HepG2 (cell line): ENCODE data around the gene COQ4. TPM values are rescaled to one million over a fixed set of nuclear protein-coding genes. Genes with fewer than 3 reads are reported as not detected.
A peak's percentile ranks its signal among the peaks of the same experiment; 100 is the strongest.

Experiments used
- ADNP ChIP-seq: sonication (generic); formaldehyde crosslinking; IDR thresholded peaks from 2 replicates; pipeline ENCODE4 v1.4.0; 2020; ENCODE audit warnings: missing genetic modification reagents
- ATF3 ChIP-seq: sonication (generic); formaldehyde crosslinking; IDR thresholded peaks from 2 replicates; pipeline ENCODE4 v1.4.0; 2020; ENCODE audit warnings: missing genetic modification reagents
- HNF4A ChIP-seq: sonication (generic); formaldehyde crosslinking; IDR thresholded peaks from 2 replicates; pipeline ENCODE4 v1.4.0; 2020; ENCODE audit warnings: missing genetic modification reagents
- HNRNPL ChIP-seq: fragments of 200-400 bp; formaldehyde crosslinking; IDR thresholded peaks from 2 replicates; pipeline ENCODE4 v1.6.1; 2017; ENCODE audit warnings: mild to moderate bottlenecking, low read depth, low read length
- MED1 ChIP-seq: sonication (generic); formaldehyde crosslinking; IDR thresholded peaks from 2 replicates; pipeline ENCODE4 v1.4.0; 2020; ENCODE audit warnings: missing genetic modification reagents
- MLX ChIP-seq: IDR thresholded peaks from 2 replicates; pipeline ENCODE4 v1.6.1; 2016
- MTERF4 ChIP-seq: sonication (generic); formaldehyde crosslinking; IDR thresholded peaks from 2 replicates; pipeline ENCODE4 v1.8.0; 2023; ENCODE audit warnings: mild to moderate bottlenecking, missing genetic modification reagents
- MXD3 ChIP-seq: IDR thresholded peaks from 2 replicates; pipeline ENCODE4 v1.6.1; 2016; ENCODE audit warnings: mild to moderate bottlenecking, missing biosample characterization, missing genetic modification reagents
- PAF1 ChIP-seq: IDR thresholded peaks from 2 replicates; pipeline ENCODE4 v1.6.1; 2016; ENCODE audit warnings: missing genetic modification reagents, missing compliant biosample characterization
- RFX5 ChIP-seq: IDR thresholded peaks from 2 replicates; pipeline ENCODE4 v1.6.1; 2011; ENCODE audit warnings: low read depth, low read length, improper control_type of control experiment
- TERF1 ChIP-seq: sonication (generic); formaldehyde crosslinking; IDR thresholded peaks from 2 replicates; pipeline ENCODE4 v1.8.0; 2022; ENCODE audit warnings: mild to moderate bottlenecking, missing genetic modification reagents, moderate library complexity
- TFE3 ChIP-seq: IDR thresholded peaks from 2 replicates; pipeline ENCODE4 v1.6.1; 2016
- ZBED4 ChIP-seq: sonication (generic); formaldehyde crosslinking; IDR thresholded peaks from 2 replicates; pipeline ENCODE4 v1.4.0; 2020; ENCODE audit warnings: missing genetic modification reagents, borderline replicate concordance
- ZFP41 ChIP-seq: sonication (generic); formaldehyde crosslinking; IDR thresholded peaks from 2 replicates; pipeline ENCODE4 v1.4.0; 2020; ENCODE audit warnings: mild to moderate bottlenecking, missing genetic modification reagents, borderline replicate concordance
- ZGPAT ChIP-seq: IDR thresholded peaks from 2 replicates; pipeline ENCODE4 v1.6.1; 2016; ENCODE audit warnings: mild to moderate bottlenecking
- ZNF343 ChIP-seq: sonication (generic); formaldehyde crosslinking; IDR thresholded peaks from 2 replicates; pipeline ENCODE4 v1.4.0; 2020; ENCODE audit warnings: mild to moderate bottlenecking, missing genetic modification reagents
- ZSCAN25 ChIP-seq: sonication (generic); formaldehyde crosslinking; IDR thresholded peaks from 2 replicates; pipeline ENCODE4 v1.8.0; 2022; ENCODE audit warnings: mild to moderate bottlenecking, missing genetic modification reagents
- polyA plus RNA-seq, 8 experiments: library from polyadenylated mRNA; depleted of rRNA in 3 of 8; stranded (reverse) in 7 of 8; unstranded in 1 of 8; fragments of >200 nt; fragmentation: Illumina TruSeq in 4 of 8; extraction: Trizol in 4 of 8; gene quantifications; 2 replicates each; pipeline versions ENCODE4 v1.2.1 to v1.2.3, GENCODE V29; 2011 to 2016; ENCODE audit warnings: low read depth in 4 of 8, missing spikeins in 1 of 8, mixed read lengths in 1 of 8; ENCODE audit not compliant: insufficient read depth in 1 of 8
- total RNA-seq, 5 experiments: library from RNA; depleted of rRNA; stranded (reverse); fragments of >200 nt; fragmentation: Illumina TruSeq; extraction: Trizol; gene quantifications; 2 replicates each; pipeline ENCODE4 v1.2.3, GENCODE V29; 2016; ENCODE audit warnings: low read depth in 1 of 5

COQ4 gene
- total and polyA plus RNA-seq, 2 of the 13 experiments (the other 11 are each of a cell fraction or from before 2014, with no cell fraction given), result 26.1 to 36.0 TPM

- TF ChIP-seq ZFP41, result no peak
- TF ChIP-seq ZNF343 (CRISPR knock-in tag), result no peak
- TF ChIP-seq TERF1 (CRISPR knock-in tag), result no peak
- TF ChIP-seq HNF4A (CRISPR knock-in tag), result peak; percentile 30; the same call in 1 of the 2 replicates
- no peak for TF ChIP-seq ZBED4 (CRISPR knock-in tag)
- peak; percentile 32; the same call in 1 of the 2 replicates for TF ChIP-seq MTERF4
- no peak for TF ChIP-seq ADNP (CRISPR knock-in tag)
- no peak for TF ChIP-seq ZSCAN25 (CRISPR knock-in tag)
- no peak for TF ChIP-seq MXD3
- TF ChIP-seq TFE3 (CRISPR knock-in tag), result no peak
- TF ChIP-seq ATF3 (CRISPR knock-in tag), result 0 out of 2 replicates have a peak, but pooled peaks have one; percentile 14
- no peak for TF ChIP-seq MED1 (CRISPR knock-in tag)
- TF ChIP-seq HNRNPL, result no peak
- no peak for TF ChIP-seq RFX5
- TF ChIP-seq MLX, result no peak
- no peak for TF ChIP-seq PAF1 (CRISPR knock-in tag)
- peak; percentile 12; the same call in 1 of the 2 replicates for TF ChIP-seq ZGPAT (CRISPR knock-in tag)
These were observed 47.2 kb upstream of the COQ4 start, which contains the start of gene GOLGA2 (continued) for GRCh38 chr9:128275198-128276007.
